Measurements from ENCODE around the gene PTPRN2. TPM values are rescaled to one million over a fixed set of nuclear protein-coding genes. Genes with fewer than 3 reads are reported as not detected.
"Not testable (repeated sequence)": the region's sequence is repeated elsewhere in the genome, so short reads cannot be mapped to it uniquely, and the experiment has no call there.

The PTPRN2 gene
- polyA plus RNA-seq, 1 of the 3 experiments (the other 2 are of a cell fraction): 4.0 TPM

GRCh38 chr7:158206341-158206740 is 381.3 kb downstream of the PTPRN2 start:
- no peak overlapping the region for H3K9ac ChIP-seq
- no peaks in the 10 kb centered on the region for H3K27me3 ChIP-seq (ENCODE audit: insufficient read depth)
- no peaks in the 10 kb centered on the region for H3K4me1 ChIP-seq (ENCODE audit: control insufficient read depth in 1 of 2, insufficient read depth in 2 of 2, low read depth in 1 of 2, low read length in 1 of 2)
- ChIA-PET CTCF (no interaction called here), POLR2A (no interaction called here)
- H3K36me3 ChIP-seq (replicated peaks in 1 of 2; ENCODE audit: control insufficient read depth in 1 of 2, insufficient read depth in 2 of 2, low read length in 1 of 2): no peaks in the 10 kb centered on the region
- 51% methylated on average over 6 of the region's 6 CpGs for WGBS (ENCODE audit: low lambda C conversion rate)
- no peak overlapping the region for H3K4me2 ChIP-seq
- H3F3A ChIP-seq (replicated peaks; ENCODE audit: insufficient read depth): no peaks in the 10 kb centered on the region
- peaks cover 14% of the 10 kb centered on the region; the same call in 1 of the 2 replicates for H3K9me3 ChIP-seq
- no peak for DNase-seq
- H3K9me2 ChIP-seq: 0 out of 2 replicates have a peak, but pooled peaks cover 2% of the 10 kb centered on the region
- no peaks in the 10 kb centered on the region for H4K20me1 ChIP-seq (ENCODE audit: insufficient read depth)
- H2AFZ ChIP-seq (ENCODE audit: low read depth): no peak overlapping the region
- H3K79me2 ChIP-seq (ENCODE audit: insufficient read depth): no peaks in the 10 kb centered on the region
- TF ChIP-seq MAX (IDR thresholded peaks at IDR 0.05; ENCODE audit: low read depth) (no peak), ELF1 (IDR thresholded peaks at IDR 0.05) (no peak), SMC3 (IDR thresholded peaks at IDR 0.05; ENCODE audit: low read depth, low read length) (no peak), IRF3 (IDR thresholded peaks at IDR 0.05; ENCODE audit: low read depth, low read length) (no peak), GABPA (IDR thresholded peaks at IDR 0.05; ENCODE audit: low read depth) (no peak), FOXJ3 (CRISPR knock-in tag; IDR thresholded peaks at IDR 0.05) (no peak), EZH2phosphoT487 (IDR thresholded peaks at IDR 0.05; ENCODE audit: borderline replicate concordance, low read depth) (no peak)
- H3K27ac ChIP-seq (ENCODE audit: low read depth in 2 of 2, low read length in 1 of 2): no peak overlapping the region
- no peak overlapping the region for H3K4me3 ChIP-seq (ENCODE audit: low read depth in 2 of 2, low read length in 1 of 2)

GRCh38 chr7:158204453-158204852 is 383.2 kb downstream of the PTPRN2 start:
- 0 out of 2 replicates have a peak, but pooled peaks cover 5% of the 10 kb centered on the region for H3K9me2 ChIP-seq
- ChIA-PET POLR2A (no interaction called here), CTCF (no interaction called here)
- H3K4me2 ChIP-seq: no peak overlapping the region
- no peak overlapping the region for H3K9ac ChIP-seq
- 19% methylated on average over 4 of the region's 4 CpGs for WGBS (ENCODE audit: low lambda C conversion rate)
- no peaks in the 10 kb centered on the region for H3K79me2 ChIP-seq (ENCODE audit: insufficient read depth)
- no peak overlapping the region for H2AFZ ChIP-seq (ENCODE audit: low read depth)
- no peaks in the 10 kb centered on the region for H3K4me1 ChIP-seq (ENCODE audit: control insufficient read depth in 1 of 2, insufficient read depth in 2 of 2, low read depth in 1 of 2, low read length in 1 of 2)
- no peak overlapping the region for H3K4me3 ChIP-seq (ENCODE audit: low read depth in 2 of 2, low read length in 1 of 2)
- H3F3A ChIP-seq (replicated peaks; ENCODE audit: insufficient read depth): no peaks in the 10 kb centered on the region
- H3K27me3 ChIP-seq (ENCODE audit: insufficient read depth): no peaks in the 10 kb centered on the region
- no peak overlapping the region for H3K27ac ChIP-seq (ENCODE audit: low read depth in 2 of 2, low read length in 1 of 2)
- H3K9me3 ChIP-seq: peaks cover 25% of the 10 kb centered on the region; the same call in 1 of the 2 replicates
- TF ChIP-seq EP300 (IDR thresholded peaks at IDR 0.05; ENCODE audit: borderline replicate concordance in 1 of 2, low read depth in 1 of 2, low read length in 1 of 2): no peak
- no peak for TF ChIP-seq SMC3 (IDR thresholded peaks at IDR 0.05; ENCODE audit: low read depth, low read length)
- no peak for TF ChIP-seq NFIC (IDR thresholded peaks at IDR 0.05; ENCODE audit: borderline replicate concordance)
- no peak for TF ChIP-seq GABPA (IDR thresholded peaks at IDR 0.05; ENCODE audit: low read depth)
- no peak for TF ChIP-seq RAD21 (IDR thresholded peaks at IDR 0.05; ENCODE audit: low read length)
- TF ChIP-seq POLR2AphosphoS5 (IDR thresholded peaks at IDR 0.05; ENCODE audit: low read depth, low read length): no peak
- DNase-seq: no peak
- H4K20me1 ChIP-seq (ENCODE audit: insufficient read depth): no peaks in the 10 kb centered on the region
- H3K36me3 ChIP-seq (replicated peaks in 1 of 2; ENCODE audit: control insufficient read depth in 1 of 2, insufficient read depth in 2 of 2, low read length in 1 of 2): no peaks in the 10 kb centered on the region

- H2AFZ ChIP-seq (ENCODE audit: low read depth); H3K4me1 ChIP-seq (ENCODE audit: control insufficient read depth in 1 of 2, insufficient read depth in 2 of 2, low read depth in 1 of 2, low read length in 1 of 2); H3K9me2 ChIP-seq; POLR2A ChIA-PET; H3K9ac ChIP-seq; H3F3A ChIP-seq (replicated peaks; ENCODE audit: insufficient read depth); H3K27me3 ChIP-seq (ENCODE audit: insufficient read depth); CTCF ChIA-PET; H3K4me2 ChIP-seq; H3K27ac ChIP-seq (ENCODE audit: low read depth in 2 of 2, low read length in 1 of 2); H3K36me3 ChIP-seq (replicated peaks in 1 of 2; ENCODE audit: control insufficient read depth in 1 of 2, insufficient read depth in 2 of 2, low read length in 1 of 2); DNase-seq; H3K79me2 ChIP-seq (ENCODE audit: insufficient read depth); H3K4me3 ChIP-seq (ENCODE audit: low read depth in 2 of 2, low read length in 1 of 2); H4K20me1 ChIP-seq (ENCODE audit: insufficient read depth): not testable (repeated sequence)
- H3K9me3 ChIP-seq: peaks cover 25% of the 10 kb centered on the region; the same call in 1 of the 2 replicates
- 85% methylated on average over 42 of the region's 42 CpGs for WGBS (ENCODE audit: low lambda C conversion rate)
These were observed 383.7 kb downstream of the PTPRN2 start for GRCh38 chr7:158203948-158204347.
